Hematopoietic multipotent progenitor cell treated with erythropoietin and hydrocortisone succinate and interleukin-3 and kit ligand, for 4 days (in vitro differentiated cells): ENCODE results near the gene ZNF467.
A peak's percentile ranks its signal among the peaks of the same experiment; 100 is the strongest.

Experiments used
- DNase-seq: peaks from one replicate; pipeline ENCODE4 v3.0.0-alpha.2; 2015

The ZNF467 gene

GRCh38 chr7:149724661-149725425 is 48.5 kb downstream of the ZNF467 start:
- no peak for DNase-seq

GRCh38 chr7:149723795-149724495 is 49.4 kb downstream of the ZNF467 start:
- DNase-seq: no peak

- no peak for DNase-seq
Observed at GRCh38 chr7:149723082-149723767, 50.2 kb downstream of the ZNF467 start.

- no peak for DNase-seq
Observed at GRCh38 chr7:149722356-149722957, 50.9 kb downstream of the ZNF467 start.

- DNase-seq: no peak
Observed at GRCh38 chr7:149721084-149721601, 52.2 kb downstream of the ZNF467 start.

GRCh38 chr7:149720372-149721083 is 52.9 kb downstream of the ZNF467 start:
- DNase-seq: no peak

GRCh38 chr7:149719912-149720335 is 53.5 kb downstream of the ZNF467 start:
- no peak for DNase-seq

GRCh38 chr7:149719050-149719899 is 54.1 kb downstream of the ZNF467 start:
- peak; percentile 69 for DNase-seq

- no peak for DNase-seq
Observed at GRCh38 chr7:149718730-149719049, 54.7 kb downstream of the ZNF467 start.

GRCh38 chr7:149717481-149717880 is 55.9 kb downstream of the ZNF467 start:
- DNase-seq: no peak

GRCh38 chr7:149716932-149717307 is 56.5 kb downstream of the ZNF467 start:
- DNase-seq: no peak

- DNase-seq: no peak
Observed at GRCh38 chr7:149716007-149716931, 57.1 kb downstream of the ZNF467 start.

- no peak for DNase-seq
Observed at GRCh38 chr7:149715476-149715875, 57.9 kb downstream of the ZNF467 start.

GRCh38 chr7:149714910-149715471 is 58.4 kb downstream of the ZNF467 start:
- peak; percentile 20 for DNase-seq
